ENCODE results near the gene LIX1L.

The LIX1L gene

DNA sequence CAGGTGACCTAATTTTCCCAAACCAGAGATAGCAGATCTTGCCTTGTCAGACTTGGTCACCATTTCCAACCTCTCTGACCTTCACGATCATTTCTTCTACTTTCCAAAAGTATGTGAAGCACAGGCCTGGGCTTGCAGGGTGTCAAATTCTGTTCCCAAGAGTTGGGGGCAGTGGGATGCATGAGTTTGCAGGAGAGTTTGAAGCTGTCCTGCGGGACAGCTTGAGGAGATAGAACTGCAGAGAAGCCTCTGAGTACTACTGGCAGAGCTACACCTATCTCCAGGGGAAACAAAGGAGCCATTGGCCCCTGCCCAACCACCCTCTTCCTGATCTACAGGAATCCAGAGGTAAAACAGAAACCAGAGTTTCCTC, 27.3 kb upstream of the LIX1L start:
- no peak for DNase-seq

DNA sequence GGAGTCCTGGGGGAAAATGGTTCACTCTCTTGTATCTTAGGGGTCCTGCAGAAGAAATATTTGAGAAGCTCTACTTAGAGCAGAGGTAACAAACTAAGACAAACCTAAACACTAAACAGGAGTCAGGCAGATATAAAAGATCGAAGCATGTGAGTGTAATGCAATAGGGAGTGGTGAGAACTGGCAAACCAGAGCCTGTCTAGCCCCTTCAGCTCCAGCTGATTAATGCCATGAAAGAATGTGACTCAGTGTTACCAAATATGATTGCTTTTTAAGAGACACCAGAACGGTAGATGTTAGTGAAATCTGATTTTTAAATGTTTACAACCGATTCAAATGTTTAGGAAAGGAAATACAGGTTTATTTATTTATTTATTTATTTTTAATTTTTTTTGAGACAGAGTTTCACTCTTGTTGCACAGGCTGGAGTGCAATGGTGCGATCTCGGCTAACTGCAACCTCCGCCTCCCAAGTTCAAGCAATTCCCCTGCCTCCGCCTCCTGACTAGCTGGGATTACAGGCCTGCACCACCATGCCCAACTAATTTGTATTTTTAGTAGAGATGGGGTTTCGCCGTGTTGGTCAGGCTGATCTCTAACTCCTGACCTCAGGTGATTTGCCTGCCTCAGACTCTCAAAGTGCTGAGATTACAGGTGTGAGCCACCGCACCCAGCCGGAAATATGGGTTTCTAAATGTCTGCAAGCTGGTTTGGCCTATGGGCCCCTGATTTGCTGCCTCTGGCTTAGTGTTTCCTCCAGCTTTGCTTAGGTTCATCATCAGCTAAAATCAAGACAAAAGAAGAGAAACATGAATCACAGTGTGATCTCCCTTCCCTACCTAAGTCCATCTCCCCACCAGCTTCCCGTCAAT, 26.4 kb upstream of the LIX1L start:
- no peak for DNase-seq

DNA sequence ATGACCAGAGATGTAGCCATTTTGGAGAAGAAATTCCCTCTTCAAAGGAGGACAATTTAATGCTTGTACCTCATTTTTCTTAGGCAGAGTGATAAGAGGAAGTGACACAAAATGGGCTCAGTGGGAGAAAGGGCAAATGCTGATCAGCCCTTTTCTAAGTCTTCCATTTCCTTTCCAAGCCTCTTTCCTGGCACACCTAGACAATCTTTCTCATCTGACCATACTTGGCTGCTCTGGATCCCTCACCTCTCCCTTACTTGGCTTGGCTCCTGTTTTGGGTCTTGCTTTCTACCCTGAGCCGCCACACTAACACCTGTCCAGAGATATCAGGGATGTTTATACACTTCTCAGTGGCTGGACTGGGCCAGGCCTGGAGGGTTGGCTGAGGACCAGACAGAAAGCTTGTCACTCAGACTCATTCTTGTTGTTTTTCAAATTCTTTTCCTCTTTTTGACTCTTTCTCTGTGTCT, 25.4 kb upstream of the LIX1L start:
- DNase-seq, result no peak

DNA sequence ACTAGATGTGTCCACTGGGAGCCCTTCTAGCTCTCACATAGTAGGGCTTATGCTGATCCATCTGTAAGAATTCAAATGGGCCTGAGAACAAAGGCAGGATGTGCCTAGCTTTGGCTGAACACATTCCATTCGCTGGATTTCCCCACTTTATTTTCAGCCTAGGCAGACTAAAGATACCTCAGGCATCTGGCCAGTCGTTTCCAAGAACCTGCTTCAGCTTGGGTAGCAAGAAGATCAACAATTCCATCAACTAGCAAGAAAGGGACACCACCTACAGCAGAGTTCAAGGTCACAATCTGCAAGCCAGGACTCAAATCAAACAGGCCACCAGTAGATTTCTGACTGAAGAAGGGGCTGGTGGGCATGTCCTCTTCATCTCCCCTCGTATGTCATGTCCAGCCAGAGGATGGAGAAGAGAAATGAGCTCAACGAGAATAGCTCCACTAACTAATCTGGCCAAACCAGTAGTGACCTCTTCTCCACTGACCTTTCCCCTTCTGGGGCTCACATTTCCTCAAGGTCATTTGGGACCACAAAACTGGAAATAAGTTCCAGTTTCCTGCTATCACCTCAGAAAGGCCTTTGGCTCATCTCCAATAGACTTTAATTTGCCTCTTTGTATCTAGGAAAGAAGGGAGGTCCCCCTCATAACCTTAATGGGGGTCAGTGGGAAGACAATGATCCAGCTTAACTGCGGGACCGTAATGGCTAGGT, 24.4 kb upstream of the LIX1L start:
- no peak for DNase-seq

DNA sequence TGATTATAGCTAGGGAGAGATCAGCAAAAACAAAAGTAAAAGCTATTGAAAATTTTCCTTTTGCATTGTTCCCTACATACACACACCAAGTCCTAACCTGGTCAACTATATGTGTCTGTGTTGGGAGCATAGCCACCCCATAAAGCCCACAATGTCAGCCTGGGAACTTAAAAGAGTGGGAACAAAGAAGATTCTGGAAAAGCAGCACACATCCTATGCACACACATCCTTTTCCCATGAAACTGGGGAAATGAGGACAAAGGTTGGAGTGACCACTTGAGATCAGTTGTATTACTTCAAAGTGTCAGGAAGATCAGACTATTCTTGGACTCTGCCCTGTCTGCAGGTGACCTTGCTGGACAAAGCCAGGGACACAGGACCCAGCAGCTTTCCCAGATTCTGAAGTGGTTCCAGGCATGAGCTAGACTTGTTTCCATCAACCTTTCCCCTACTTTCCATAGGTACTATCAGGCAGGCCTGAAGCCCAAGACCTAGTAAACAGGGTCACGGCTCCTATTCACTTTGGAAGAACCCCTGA, 22.7 kb upstream of the LIX1L start:
- DNase-seq, result no peak

DNA sequence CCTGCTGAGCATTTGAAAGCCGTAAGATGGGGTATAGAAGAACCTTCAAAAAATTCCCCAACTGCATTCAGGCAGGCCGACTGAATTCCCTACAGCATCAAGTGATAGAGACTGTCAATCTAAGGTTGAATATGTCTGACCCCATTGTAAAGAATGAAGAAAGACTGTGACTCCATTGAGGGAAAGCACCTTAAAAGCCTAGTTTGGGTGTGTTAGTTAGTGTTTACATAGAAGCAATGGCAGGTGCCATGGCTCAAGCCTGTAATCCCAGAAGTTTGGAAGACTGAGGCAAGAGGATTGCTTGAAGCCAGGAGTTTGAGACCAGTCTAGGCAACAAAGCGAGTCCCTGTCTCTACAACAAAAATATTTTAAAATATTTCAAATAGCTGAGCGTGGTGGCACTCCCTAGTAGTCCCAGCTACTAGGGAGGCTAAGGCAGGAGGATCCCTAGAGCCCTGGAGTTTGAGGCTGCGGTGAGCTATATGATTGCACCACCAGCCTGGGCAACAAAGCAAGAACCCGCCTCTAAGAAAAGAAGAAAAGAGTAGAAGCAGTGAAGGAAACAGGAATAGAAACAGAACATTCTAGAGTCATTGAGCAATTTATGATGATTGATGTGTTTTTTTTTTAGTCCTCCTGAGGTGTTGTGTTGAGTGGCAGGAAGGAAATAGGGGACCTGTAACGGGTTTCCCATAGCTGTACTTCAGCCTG, 22.1 kb upstream of the LIX1L start:
- DNase-seq, result no peak

DNA sequence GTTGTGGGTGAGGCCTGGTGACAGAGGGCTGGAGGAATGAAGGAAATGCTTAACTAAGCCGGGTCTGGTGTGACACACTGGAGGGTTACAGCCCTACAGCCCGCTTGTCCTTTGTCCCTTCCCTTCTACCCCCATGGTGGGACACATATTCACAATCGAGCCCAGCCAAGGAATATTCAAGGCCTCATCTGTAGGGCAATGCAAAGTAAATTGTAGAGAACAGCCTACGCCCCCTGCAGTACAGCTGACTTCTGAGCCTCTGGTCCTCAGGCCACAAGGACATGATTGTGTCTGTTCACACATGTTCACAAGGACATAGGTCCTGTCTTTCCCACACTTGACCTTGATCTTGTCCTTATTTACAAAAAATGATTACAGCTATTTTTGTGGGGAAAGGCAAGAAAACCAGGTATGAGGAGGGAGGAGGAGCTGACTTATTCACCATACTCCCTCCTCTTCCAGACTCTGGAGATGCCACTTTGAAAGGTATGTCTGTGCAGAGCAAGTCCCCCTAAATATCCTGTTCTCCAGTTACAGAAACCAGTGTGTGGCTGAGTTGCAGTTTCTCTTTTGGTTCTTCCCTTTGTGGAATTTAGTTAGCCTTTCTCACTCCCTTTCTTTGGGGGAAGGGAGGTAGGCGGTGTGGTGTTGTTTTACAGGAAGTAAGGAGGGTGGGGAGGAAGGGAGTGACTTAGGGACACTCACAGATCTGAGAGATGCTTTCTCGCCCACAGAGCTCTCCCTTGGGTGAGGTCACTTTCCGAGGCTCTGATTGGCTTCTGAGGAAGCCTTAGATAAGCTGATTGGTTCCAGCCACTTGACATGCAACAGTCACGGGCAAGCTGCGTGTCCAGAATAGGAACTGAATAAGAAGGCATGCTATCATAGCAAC, 21.3 kb upstream of the LIX1L start:
- no peak for DNase-seq

DNA sequence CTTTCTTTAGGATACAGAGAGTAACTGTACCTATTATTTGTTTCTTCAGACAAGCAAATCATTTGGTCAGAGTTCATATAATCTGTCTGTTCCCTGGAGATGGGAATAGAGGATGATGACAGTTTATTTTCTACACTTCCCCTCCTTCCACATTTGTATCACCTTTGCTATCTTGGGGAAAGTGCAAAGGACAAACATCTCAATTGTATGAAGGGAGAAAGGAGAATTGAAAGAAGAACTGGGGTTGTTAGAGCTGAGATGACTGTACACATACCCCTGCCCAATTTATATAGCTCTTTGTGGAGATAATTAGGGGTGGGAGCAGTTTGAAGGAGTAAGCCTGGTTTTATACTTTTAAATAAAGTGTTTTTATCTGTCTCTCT, 20.6 kb upstream of the LIX1L start:
- DNase-seq, result no peak

DNA sequence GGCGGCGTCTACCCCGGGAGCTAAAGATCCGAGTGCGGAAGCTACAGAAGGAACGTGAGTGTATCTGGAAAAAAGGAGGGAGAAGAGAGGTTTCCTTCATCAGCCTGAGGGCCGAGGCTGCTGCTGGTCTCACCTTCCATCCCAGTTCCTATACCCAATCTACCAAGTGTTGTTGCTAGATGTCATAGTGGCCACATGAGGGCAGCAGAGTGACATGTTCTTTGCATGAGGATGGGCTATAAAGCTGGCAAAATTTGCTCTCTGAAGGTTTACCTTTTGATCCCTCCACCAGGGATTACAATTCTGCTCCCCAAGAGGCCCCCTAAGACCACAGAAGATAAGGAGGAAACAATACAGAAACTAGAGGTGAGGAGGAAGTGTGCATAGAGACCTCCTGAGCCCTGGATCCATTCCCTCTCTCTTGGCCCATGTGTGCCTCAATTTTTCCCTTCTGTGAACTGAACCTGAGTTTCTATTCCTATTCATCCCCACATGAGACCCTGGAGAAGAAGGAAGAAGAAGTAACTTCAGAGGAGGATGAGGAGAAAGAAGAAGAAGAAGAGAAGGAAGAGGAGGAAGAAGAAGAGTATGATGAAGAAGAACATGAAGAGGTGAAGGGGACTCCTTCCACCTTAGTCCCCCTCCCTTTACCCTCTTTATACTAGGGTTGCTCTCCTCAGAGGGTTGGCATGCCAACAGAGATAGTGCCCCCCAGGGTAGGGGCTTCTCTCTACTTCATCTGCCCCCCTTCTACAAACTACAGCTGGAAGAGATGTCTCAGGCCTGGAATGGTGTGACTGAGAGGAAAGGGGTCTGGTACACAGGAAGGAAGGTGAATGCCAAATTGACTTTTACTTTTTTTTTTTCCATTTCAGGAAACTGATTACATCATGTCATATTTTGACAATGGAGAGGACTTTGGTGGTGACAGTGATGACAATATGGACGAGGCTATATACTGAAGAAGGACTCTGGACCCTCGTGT, 20.0 kb upstream of the LIX1L start:
- DNase-seq, result peak; percentile 82

DNA sequence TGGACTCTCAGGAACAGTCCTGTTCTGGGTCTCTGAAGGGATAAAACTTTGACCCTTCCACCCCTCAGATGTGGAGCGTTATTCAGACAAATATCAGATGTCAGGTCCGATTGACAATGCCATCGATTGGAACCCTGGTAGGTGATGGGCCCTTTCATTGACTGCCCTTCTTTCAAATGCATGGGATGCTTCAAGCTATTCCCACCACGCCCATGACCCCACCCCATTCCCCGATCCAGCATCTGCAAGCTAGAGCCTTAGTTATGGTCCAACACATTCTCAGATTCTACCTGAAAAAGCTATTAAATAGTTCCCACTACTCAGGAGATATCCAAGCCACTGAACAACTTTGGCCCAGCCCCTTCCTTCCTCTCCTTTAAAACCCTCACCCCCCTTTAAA, 19.2 kb upstream of the LIX1L start:
- no peak for DNase-seq

DNA sequence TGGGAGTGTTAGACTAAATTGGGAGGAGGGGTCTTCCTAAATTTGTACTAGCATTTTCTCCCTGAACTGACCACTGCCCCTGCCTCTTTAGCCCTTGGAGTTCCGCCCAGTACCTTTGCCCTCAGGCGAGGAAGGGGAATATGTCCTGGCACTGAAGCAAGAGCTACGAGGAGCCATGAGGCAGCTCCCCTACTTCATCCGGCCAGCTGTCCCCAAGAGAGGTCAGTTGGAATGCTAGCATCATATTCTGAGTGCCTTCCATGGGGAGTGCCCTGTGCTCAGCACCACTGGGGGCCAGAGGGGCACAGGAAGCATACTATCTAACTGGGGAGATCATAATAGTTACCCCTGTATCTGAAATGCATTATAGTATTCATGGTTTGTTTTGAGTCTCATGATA, 17.4 kb upstream of the LIX1L start:
- DNase-seq, result no peak

DNA sequence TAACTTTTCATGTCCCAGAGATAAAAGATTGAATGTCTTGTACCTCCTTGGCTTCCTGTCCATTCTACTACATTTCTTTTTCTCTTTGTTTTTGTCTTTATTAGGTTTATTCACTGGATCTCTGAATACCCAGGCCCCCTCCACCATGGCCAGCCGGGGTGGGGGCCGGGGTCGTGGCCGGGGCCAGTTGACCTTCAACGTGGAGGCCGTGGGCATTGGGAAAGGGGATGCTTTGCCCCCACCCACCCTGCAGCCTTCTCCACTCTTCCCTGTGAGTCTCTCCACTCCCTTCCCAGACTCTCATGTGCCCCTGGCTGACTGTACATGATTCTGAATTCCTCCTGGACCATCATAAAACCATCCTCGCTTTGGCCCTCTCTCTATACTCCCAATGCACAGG, 16.9 kb upstream of the LIX1L start:
- DNase-seq, result no peak

DNA sequence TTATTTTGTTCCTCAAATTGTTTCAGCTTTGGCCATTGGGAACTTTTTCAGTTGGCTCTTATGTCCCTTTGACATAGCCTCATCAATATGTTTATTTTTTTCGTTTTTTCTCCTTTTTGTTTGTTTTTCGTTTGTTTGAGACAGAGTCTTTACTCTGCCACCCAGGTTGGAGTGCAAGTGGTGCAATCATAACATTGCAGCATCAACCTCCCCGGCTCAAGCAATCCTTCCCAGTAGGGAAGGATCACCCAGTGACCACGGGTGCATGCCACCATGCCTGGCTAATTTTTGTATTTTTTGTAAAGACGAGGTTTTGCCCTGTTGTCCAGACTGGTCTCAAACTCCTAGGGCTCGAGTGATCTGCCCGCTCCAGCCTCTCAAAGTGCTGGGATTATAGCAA, 14.8 kb upstream of the LIX1L start:
- DNase-seq, result no peak

DNA sequence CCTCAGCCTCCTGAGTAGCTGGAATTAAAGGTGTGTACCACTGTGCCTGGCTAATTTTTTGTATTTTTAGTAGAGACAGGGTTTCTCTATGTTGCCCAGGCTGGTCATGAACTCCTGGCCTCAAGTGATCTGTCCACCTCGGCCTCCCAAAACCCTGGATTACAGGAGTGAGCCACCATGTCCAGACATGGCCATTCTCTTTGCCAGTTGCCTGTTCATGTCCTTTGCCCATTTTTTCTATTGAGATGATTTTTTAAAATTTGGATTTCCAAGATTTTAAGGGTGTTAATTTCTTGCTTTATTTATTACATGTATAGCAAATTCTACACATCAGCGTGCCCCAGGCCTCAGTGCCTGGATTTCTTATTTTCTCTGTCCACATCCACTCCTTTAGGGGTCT, 9.5 kb upstream of the LIX1L start:
- no peak for DNase-seq

DNA sequence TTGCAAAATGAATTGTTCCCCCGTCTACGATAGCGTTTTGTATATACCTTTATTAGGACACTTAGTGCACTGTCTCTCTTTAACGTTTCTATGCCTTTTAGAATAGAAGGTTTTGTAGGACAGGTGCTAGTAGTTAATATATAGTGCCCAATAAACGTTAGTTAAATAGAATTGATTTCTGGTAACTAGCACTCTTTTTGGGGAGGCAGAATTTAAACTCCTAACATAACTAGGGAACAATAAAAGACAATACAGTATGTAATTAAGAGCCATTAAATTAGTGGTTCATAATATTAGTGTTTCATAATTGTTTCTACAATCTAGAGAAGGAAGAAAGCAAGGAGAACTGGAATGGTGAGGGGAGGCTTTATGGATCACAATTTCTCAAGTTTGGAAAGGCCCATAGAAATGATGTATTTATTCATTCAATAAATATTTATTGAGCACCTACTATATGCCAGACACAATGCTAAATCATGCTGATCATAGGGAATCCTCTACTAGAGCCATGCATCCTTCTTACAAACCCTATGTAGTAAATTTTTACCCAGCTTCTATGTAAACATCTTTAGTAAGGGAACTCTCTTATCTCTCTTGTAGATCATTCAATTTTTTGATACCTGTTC, 7.4 kb upstream of the LIX1L start:
- no peak for DNase-seq

DNA sequence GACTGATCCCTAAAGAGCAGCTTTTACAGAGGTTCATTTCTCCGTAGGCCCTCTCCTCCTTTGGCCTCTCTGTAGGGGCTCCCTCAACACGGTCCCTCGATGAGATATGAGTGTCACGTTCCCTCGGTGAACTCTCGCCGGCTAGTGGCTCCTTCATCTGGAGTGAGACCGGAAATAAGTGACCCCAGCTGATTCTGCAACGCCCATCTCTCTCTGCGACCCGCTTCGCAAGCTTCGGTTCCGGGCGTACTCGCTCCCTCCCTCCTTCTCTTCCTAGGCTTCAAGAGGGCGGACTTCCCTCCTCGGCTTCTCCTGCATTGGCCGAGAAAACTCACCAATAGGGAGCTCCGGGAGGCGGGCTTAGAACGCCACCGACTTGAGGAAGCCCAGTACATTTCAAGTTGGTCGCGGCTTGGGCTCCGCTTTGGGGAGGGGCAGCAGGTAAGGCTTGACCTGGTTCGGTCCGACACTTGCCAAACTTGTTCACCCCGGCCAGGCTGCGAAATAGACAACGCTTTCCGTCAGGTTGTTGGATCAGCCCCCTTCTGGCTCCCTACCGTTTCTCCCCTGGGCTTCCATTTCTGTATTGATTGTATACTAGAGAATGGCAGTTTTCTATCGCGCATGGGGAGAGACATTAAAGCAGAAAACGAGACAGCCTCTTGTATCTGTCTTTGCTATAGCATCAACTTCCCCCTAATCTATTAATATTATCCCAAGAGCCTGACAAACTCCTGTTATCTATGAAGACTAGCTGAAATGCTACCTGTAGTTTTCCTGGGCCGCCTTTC, 6.7 kb upstream of the LIX1L start, which contains the start of the genes ANKRD34A and POLR3GL:
TSS of gene ANKRD34A (minus strand) at position 248 of the 791 bp plus-strand sequence. CDS start 2,816 bp downstream, outside the sequence.
TSS of gene POLR3GL (plus strand) at position 363 of the 791 bp plus-strand sequence. CDS start 10,176 bp downstream, outside the sequence.
- DNase-seq, result peak; percentile 78

DNA sequence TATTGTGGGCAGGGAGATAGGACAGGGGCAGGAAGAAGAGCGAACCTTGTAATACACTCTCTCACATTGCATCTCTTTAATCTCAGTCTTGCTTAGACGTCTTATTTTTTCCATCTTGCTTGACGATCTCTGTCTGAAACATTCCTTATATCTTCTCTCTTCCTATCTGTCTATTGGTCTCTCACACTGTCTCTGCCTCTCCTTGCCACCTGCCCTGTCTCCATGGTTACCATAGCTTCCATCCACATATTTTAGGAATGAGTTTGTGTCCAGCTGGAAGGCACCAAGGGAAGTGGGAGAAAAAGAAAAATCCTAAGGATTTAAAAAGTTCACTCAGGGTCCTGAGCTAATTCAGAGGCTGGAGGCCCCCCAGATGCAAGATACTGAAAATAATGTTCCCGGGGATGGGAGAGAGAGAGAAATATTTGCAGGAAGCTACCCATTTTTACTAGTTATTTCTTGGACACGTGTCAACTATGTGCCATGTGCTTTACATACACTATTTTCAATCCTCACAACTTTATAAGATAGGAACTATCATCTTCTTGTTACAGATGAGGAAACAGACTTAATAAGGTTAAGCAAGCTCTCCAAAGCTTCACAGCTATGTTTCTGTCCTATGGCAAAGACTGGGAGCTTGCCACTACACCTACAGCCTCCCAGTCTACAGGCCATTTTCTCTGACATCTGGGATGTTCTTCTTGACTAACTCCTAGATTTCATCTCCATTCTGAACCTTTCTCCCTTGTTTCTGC, 5.6 kb upstream of the LIX1L start:
- DNase-seq, result no peak
